GM12878 (cell line): ENCODE measurements around the gene CHMP1B. TPM values are rescaled to one million over a fixed set of nuclear protein-coding genes. Genes with fewer than 3 reads are reported as not detected.

Source experiments
- ATAC-seq: fragments of 200-7000 bp; cut with Tn5 transposase; 3 replicates; pipeline ENCODE4 v1.9.1; 2020; ENCODE audit warnings: mild to moderate bottlenecking, moderate library complexity
- BruUV-seq: library from RNA; stranded (reverse); fragments of 400-500 nt; replicated peaks from 2 replicates; lab custom pipeline; 2021; lab: Mats Ljungman, UMichigan
- CTCF ChIA-PET: fragments of 300-600 bp; sonication (Branson Sonifier 250); formaldehyde crosslinking; extraction: SDS; loops from one replicate; lab custom pipeline; 2021; ENCODE audit warnings: inconsistent platforms; lab: Yijun Ruan, JAX
- POLR2A ChIA-PET: fragments of 350-600 bp; formaldehyde crosslinking; extraction: SDS; loops from one replicate; lab custom pipeline; 2021; ENCODE audit warnings: inconsistent platforms; lab: Charles Lee
- RAD21 ChIA-PET: fragments of 300-600 bp; sonication (Branson Sonifier 250); formaldehyde crosslinking; loops from one replicate; lab custom pipeline; 2023; ENCODE audit warnings: antibody characterized with exemption; ENCODE audit not compliant: unreplicated experiment; lab: Charles Lee
- SMC1A ChIA-PET: fragments of 300-600 bp; sonication (Branson Sonifier 250); formaldehyde crosslinking; loops from one replicate; lab custom pipeline; 2023; ENCODE audit not compliant: unreplicated experiment, uncharacterized antibody; lab: Charles Lee
- DNase-seq: peaks from one replicate; pipeline ENCODE4 v3.0.0-alpha.2; 2011; ENCODE audit warnings: low read depth, low spot score
- FAIRE-seq: peaks from 3 replicates; lab custom pipeline; 2011; peaks lifted over from hg19 to GRCh38; lab: Jason Lieb, UNC
- H2AFZ ChIP-seq: 2 replicates; pipeline ENCODE4 v1.6.0; 2011; ENCODE audit warnings: low read depth, low read length, control low read depth; ENCODE audit not compliant: control insufficient read depth
- H3K27ac ChIP-seq: 2 replicates; pipeline ENCODE4 v1.5.1; 2011; ENCODE audit warnings: control low read depth; ENCODE audit not compliant: control insufficient read depth, insufficient read depth
- H3K27me3 ChIP-seq, 2 experiments: replicated peaks in 1 of 2; 2 replicates each; pipeline versions ENCODE4 v1.6.0 to v1.6.1; 2011; ENCODE audit warnings: low read length in 1 of 2; ENCODE audit not compliant: control insufficient read depth in 2 of 2, insufficient read depth in 2 of 2
- H3K36me3 ChIP-seq, 2 experiments: 2 replicates each; pipeline ENCODE4 v1.5.1; 2011; ENCODE audit warnings: low read length in 1 of 2; ENCODE audit not compliant: control insufficient read depth in 2 of 2, insufficient read depth in 2 of 2
- H3K4me1 ChIP-seq: 2 replicates; pipeline ENCODE4 v1.6.1; 2011; ENCODE audit warnings: mild to moderate bottlenecking, low read length, moderate library complexity, mixed read lengths; ENCODE audit not compliant: control insufficient read depth, insufficient read depth
- H3K4me2 ChIP-seq: 2 replicates; pipeline ENCODE4 v1.6.0; 2011; ENCODE audit warnings: control low read depth; ENCODE audit not compliant: control insufficient read depth, insufficient read depth
- H3K4me3 ChIP-seq: fragments of 200-600 bp; sonication (generic); 2 replicates; pipeline ENCODE4 v1.5.1; 2016
- H3K79me2 ChIP-seq: 2 replicates; pipeline ENCODE4 v1.6.0; 2011; ENCODE audit warnings: low read length; ENCODE audit not compliant: control insufficient read depth, insufficient read depth
- H3K9ac ChIP-seq: 2 replicates; pipeline ENCODE4 v1.8.0; 2011; ENCODE audit warnings: low read length, control low read depth, mixed read lengths; ENCODE audit not compliant: control insufficient read depth, insufficient read depth
- H3K9me3 ChIP-seq: replicated peaks from 3 replicates; pipeline ENCODE4 v1.5.1; 2011; ENCODE audit warnings: mild to moderate bottlenecking, low read length; ENCODE audit not compliant: control insufficient read depth, insufficient read depth
- H4K20me1 ChIP-seq: 2 replicates; pipeline ENCODE4 v1.6.0; 2011; ENCODE audit not compliant: control insufficient read depth, insufficient read depth
- MYB ChIP-seq: fragments of 150-350 bp; IDR thresholded peaks from 2 replicates; pipeline ENCODE4 v1.6.1; 2014; ENCODE audit warnings: mild to moderate bottlenecking, low read depth, low read length, borderline replicate concordance
- POLR2AphosphoS5 ChIP-seq: IDR thresholded peaks from 2 replicates; pipeline ENCODE4 v1.6.1; 2011; ENCODE audit warnings: mild to moderate bottlenecking, low read length, inconsistent platforms
- SUZ12 ChIP-seq: fragments of 200-600 bp; sonication (generic); IDR thresholded peaks from one replicate; pipeline ENCODE4 v1.6.1; 2018; ENCODE audit warnings: antibody characterized with exemption, mild to moderate bottlenecking; ENCODE audit not compliant: unreplicated experiment
- TCF12 ChIP-seq: IDR thresholded peaks from 2 replicates; pipeline ENCODE4 v1.6.1; 2011; ENCODE audit warnings: low read depth, mild to moderate bottlenecking, low read length
- ZNF207 ChIP-seq: fragments of 450-650 bp; IDR thresholded peaks from 2 replicates; pipeline ENCODE4 v1.6.1; 2014; ENCODE audit warnings: antibody characterized with exemption, mild to moderate bottlenecking, borderline replicate concordance
- WGBS: methylation state at CpG from one replicate; pipeline ENCODE4 v1.1.6; 2016; ENCODE audit warnings: low lambda C conversion rate; ENCODE audit not compliant: insufficient replicate concordance, insufficient coverage; ENCODE audit errors: missing lambda C conversion rate; 5-methylcytosine and 5-hydroxymethylcytosine counted together
- in situ Hi-C: fragments of 300-500 bp; cut with MboI; formaldehyde crosslinking; loops from 9 replicates; pipeline ENCODE4 v1.14.3; 2018; ENCODE audit warnings: mixed read lengths
- intact Hi-C: fragments of 100-400 bp; cut with micrococcal nuclease; formaldehyde crosslinking; loops from one replicate; pipeline ENCODE4 v1.14.2; 2022; ENCODE audit not compliant: unreplicated experiment
- polyA plus RNA-seq, 11 experiments: library from polyadenylated mRNA; depleted of rRNA in 4 of 11; unstranded in 6 of 11; stranded (reverse) in 5 of 11; fragments of >200 nt; fragmentation: Nextera tagmentation in 4 of 11; fragmentation: Illumina TruSeq in 1 of 11; extraction: Ambion mirVana in 4 of 11; extraction: Trizol in 1 of 11; gene quantifications; 1 replicate in 1 of 11; 2 replicates in 10 of 11; pipeline versions ENCODE4 v1.2.1 to v1.2.3, GENCODE V29; 2011 to 2016; ENCODE audit warnings: inconsistent platforms in 2 of 11, missing spikeins in 2 of 11, low read depth in 1 of 11
- total RNA-seq, 4 experiments: library from RNA; depleted of rRNA in 3 of 4; stranded (reverse); fragments of >200 nt in 3 of 4; fragmentation: Illumina TruSeq in 1 of 4; extraction: Trizol in 1 of 4; gene quantifications; 2 replicates each; pipeline versions ENCODE4 v1.2.1 to v1.2.3, GENCODE V29; 2013 to 2021
- TF ChIP-seq, protein P1 (sequence below): fragments of 450-650 bp; formaldehyde crosslinking; IDR thresholded peaks from 2 replicates; pipeline ENCODE4 v1.5.0; 2022; ENCODE audit warnings: mild to moderate bottlenecking, missing genetic modification characterization
- TF ChIP-seq, protein P2 (sequence below): fragments of 450-650 bp; IDR thresholded peaks from 2 replicates; pipeline ENCODE4 v1.6.1; 2017; ENCODE audit warnings: mild to moderate bottlenecking

CHMP1B gene
- total and polyA plus RNA-seq, 10 of the 15 experiments (the other 5 are each of a cell fraction or from before 2014, with no cell fraction given), result 8.5 to 24.0 (median 18.6) TPM

- intact Hi-C loops, result no loop called here
- no peak overlapping the region for H3K4me3 ChIP-seq
- CTCF ChIA-PET, result no interaction called here
- RAD21 ChIA-PET, result no interaction called here
- SMC1A ChIA-PET, result no interaction called here
- no peaks in the 10 kb centered on the region for H3K4me1 ChIP-seq
- POLR2A ChIA-PET, result no interaction called here
- in situ Hi-C loops, result no loop called here
- H3K79me2 ChIP-seq, result no peaks in the 10 kb centered on the region
- DNase-seq (no peak), FAIRE-seq (no peak), ATAC-seq (no peak)
- H3K27ac ChIP-seq, result no peak overlapping the region
- H3K36me3 ChIP-seq, result no peaks in the 10 kb centered on the region
- no TSS peak for BruUV-seq
- H3K9me3 ChIP-seq, result no peaks in the 10 kb centered on the region
- H3K27me3 ChIP-seq, result no peaks in the 10 kb centered on the region; a peak in 2 of 4 replicates
- no peaks in the 10 kb centered on the region for H4K20me1 ChIP-seq
- H2AFZ ChIP-seq, result no peak overlapping the region
- H3K4me2 ChIP-seq, result no peak overlapping the region
- H3K9ac ChIP-seq, result no peak overlapping the region
- TF ChIP-seq TCF12, result no peak
- no peak for TF ChIP-seq POLR2AphosphoS5
- no peak for TF ChIP-seq SUZ12
- TF ChIP-seq, protein P1, sequence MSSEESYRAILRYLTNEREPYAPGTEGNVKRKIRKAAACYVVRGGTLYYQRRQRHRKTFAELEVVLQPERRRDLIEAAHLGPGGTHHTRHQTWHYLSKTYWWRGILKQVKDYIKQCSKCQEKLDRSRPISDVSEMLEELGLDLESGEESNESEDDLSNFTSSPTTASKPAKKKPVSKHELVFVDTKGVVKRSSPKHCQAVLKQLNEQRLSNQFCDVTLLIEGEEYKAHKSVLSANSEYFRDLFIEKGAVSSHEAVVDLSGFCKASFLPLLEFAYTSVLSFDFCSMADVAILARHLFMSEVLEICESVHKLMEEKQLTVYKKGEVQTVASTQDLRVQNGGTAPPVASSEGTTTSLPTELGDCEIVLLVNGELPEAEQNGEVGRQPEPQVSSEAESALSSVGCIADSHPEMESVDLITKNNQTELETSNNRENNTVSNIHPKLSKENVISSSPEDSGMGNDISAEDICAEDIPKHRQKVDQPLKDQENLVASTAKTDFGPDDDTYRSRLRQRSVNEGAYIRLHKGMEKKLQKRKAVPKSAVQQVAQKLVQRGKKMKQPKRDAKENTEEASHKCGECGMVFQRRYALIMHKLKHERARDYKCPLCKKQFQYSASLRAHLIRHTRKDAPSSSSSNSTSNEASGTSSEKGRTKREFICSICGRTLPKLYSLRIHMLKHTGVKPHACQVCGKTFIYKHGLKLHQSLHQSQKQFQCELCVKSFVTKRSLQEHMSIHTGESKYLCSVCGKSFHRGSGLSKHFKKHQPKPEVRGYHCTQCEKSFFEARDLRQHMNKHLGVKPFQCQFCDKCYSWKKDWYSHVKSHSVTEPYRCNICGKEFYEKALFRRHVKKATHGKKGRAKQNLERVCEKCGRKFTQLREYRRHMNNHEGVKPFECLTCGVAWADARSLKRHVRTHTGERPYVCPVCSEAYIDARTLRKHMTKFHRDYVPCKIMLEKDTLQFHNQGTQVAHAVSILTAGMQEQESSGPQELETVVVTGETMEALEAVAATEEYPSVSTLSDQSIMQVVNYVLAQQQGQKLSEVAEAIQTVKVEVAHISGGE (CRISPR knock-in tag), result no peak
- TF ChIP-seq MYB, result no peak
- TF ChIP-seq, protein P2, sequence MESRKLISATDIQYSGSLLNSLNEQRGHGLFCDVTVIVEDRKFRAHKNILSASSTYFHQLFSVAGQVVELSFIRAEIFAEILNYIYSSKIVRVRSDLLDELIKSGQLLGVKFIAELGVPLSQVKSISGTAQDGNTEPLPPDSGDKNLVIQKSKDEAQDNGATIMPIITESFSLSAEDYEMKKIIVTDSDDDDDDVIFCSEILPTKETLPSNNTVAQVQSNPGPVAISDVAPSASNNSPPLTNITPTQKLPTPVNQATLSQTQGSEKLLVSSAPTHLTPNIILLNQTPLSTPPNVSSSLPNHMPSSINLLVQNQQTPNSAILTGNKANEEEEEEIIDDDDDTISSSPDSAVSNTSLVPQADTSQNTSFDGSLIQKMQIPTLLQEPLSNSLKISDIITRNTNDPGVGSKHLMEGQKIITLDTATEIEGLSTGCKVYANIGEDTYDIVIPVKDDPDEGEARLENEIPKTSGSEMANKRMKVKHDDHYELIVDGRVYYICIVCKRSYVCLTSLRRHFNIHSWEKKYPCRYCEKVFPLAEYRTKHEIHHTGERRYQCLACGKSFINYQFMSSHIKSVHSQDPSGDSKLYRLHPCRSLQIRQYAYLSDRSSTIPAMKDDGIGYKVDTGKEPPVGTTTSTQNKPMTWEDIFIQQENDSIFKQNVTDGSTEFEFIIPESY, result no peak
- no peak for TF ChIP-seq ZNF207
- WGBS, result 55% methylated on average over 11 of the region's 11 CpGs
Measured at GRCh38 chr18:11808001-11808855, 43.0 kb upstream of the CHMP1B start.
